HG02885 (cell line): Measurements from ENCODE around the gene DNAH3.

Experiments
- ATAC-seq: cut with Tn5 transposase; IDR thresholded peaks from one replicate; pipeline ENCODE4 v1.9.1; 2021; ENCODE audit warnings: mild to moderate bottlenecking; ENCODE audit not compliant: unreplicated experiment, poor library complexity

DNAH3 gene

GRCh38 chr16:20899071-20899470 lies 251.6 kb downstream of the DNAH3 start:
- no peak for ATAC-seq

DNA sequence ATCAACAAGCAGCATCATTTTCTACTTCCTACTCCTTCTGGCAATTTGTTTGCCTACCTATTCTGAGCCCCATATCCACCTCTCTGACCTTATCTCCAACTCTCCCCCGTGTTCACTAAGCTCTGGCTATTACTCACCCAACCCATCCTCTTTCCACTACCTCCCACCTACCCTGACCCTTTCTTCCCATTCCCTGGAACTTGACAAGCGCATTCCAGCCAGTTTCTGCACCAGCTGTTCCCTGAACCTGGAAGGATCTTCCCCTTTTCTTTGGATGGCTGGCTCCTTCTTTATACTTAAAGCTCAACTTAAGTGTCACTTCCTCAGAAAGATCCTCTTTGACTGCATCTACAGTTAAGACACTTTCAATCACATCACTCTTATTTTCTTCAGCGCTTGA lies 252.7 kb downstream of the DNAH3 start:
- ATAC-seq: no peak

DNA sequence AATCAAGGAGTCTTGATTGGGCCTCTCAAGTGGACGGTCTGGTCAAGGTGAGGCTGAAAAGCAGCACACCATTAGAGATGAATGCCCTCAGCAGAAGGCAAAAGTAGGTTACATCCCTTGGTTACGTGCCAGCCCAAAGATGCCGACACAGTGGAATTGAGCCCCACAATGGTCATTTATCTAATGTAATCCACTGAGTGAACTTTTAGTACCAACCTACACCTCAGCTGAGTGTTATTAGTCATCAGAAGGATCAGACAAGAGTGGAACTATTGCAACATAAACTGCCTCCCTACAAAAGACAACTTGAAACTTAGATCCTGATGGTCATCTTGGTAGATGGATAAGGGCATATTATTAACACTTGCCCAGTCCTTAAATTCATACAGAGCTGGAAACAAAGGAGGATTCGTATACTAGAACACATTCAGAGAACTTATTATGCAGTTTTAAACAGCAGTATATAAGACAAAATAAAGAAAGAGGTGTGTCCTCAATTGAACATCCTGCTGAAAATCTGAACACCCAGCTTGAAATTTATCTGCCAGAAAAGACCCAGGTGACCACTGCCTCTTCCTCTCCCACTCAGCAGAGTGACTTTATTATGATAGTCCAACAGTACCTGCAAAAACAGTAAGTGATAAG lies 253.3 kb downstream of the DNAH3 start:
- no peak for ATAC-seq

DNA sequence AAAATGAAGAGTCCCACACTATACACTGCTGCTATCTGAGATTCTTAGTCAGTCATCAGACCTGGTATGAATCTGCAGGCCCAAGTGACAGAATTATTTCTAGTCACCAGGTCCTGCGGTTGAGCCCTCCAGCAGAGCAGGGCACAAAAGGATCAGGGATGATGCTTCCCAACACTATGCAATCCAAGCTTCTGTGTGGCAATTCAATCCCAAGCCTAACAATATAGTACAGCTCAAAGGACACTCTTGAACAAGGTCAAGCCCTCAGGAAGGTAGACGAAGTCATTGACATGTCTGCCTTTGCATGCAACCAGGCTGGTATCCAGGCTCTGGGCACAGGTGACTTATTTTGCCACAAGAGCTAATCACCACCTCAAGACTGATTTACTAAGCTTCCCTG lies 256.3 kb downstream of the DNAH3 start:
- no peak for ATAC-seq

GRCh38 chr16:20889625-20890275 lies 260.9 kb downstream of the DNAH3 start:
- ATAC-seq: no peak

- ATAC-seq: no peak
Measured at GRCh38 chr16:20887207-20887606, 263.4 kb downstream of the DNAH3 start.

GRCh38 chr16:20886320-20886719 lies 264.3 kb downstream of the DNAH3 start:
- ATAC-seq: no peak

- ATAC-seq: no peak
Measured at GRCh38 chr16:20884240-20884556, 266.4 kb downstream of the DNAH3 start.

GRCh38 chr16:20883554-20884239 lies 266.9 kb downstream of the DNAH3 start:
- ATAC-seq: no peak
